ENCODE measurements around the gene STXBP6.

The STXBP6 gene

DNA sequence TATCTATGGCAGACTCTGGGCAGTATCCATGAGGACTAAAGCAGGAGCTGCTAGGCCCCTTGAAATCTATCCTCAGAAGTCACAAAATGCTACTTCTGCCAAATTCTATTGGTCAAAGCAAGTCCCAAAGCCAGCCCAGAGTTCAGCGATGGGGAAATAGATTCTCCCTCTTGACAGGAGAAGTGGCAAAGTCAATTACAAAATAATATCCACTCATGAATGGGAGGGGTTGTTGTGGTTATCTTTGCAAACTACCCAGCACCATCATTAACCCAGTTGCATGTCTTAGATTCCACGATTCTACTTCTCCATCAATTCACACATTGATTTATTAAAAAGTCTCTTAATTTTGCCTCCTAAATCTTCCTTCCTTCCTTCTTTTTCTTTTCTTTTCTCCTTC is 30.7 kb upstream of the STXBP6 start:
- no peaks in the 10 kb centered on the region for H3K27me3 ChIP-seq (ENCODE audit: low read length)
- H3F3A ChIP-seq (ENCODE audit: insufficient read depth), result no peaks in the 10 kb centered on the region
- H3K9ac ChIP-seq (ENCODE audit: low read length), result no peak overlapping the region
- no peak for TF ChIP-seq EZH2phosphoT487 (conservative IDR thresholded peaks at IDR 0.05; ENCODE audit: low read length)
- TF ChIP-seq, protein P1, sequence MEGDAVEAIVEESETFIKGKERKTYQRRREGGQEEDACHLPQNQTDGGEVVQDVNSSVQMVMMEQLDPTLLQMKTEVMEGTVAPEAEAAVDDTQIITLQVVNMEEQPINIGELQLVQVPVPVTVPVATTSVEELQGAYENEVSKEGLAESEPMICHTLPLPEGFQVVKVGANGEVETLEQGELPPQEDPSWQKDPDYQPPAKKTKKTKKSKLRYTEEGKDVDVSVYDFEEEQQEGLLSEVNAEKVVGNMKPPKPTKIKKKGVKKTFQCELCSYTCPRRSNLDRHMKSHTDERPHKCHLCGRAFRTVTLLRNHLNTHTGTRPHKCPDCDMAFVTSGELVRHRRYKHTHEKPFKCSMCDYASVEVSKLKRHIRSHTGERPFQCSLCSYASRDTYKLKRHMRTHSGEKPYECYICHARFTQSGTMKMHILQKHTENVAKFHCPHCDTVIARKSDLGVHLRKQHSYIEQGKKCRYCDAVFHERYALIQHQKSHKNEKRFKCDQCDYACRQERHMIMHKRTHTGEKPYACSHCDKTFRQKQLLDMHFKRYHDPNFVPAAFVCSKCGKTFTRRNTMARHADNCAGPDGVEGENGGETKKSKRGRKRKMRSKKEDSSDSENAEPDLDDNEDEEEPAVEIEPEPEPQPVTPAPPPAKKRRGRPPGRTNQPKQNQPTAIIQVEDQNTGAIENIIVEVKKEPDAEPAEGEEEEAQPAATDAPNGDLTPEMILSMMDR (IDR thresholded peaks at IDR 0.05; ENCODE audit: insufficient read depth, low read length, poor library complexity, severe bottlenecking), result no peak
- no peak overlapping the region for H2AFZ ChIP-seq (ENCODE audit: low read depth, low read length, severe bottlenecking)
- H3K4me2 ChIP-seq (ENCODE audit: low read depth, low read length, poor library complexity, severe bottlenecking), result no peak overlapping the region
- H3K27ac ChIP-seq (ENCODE audit: low read depth, low read length), result no peak overlapping the region
- H4K20me1 ChIP-seq (ENCODE audit: low read depth, low read length), result no peaks in the 10 kb centered on the region
- H3K4me3 ChIP-seq (ENCODE audit: insufficient read depth, low read length, poor library complexity, severe bottlenecking), result no peak overlapping the region
- no peaks in the 10 kb centered on the region for H3K9me3 ChIP-seq (ENCODE audit: insufficient read depth, low read length)
- H3K9me2 ChIP-seq (replicated peaks; ENCODE audit: insufficient read depth, low read length), result no peaks in the 10 kb centered on the region
- H3K79me2 ChIP-seq (ENCODE audit: insufficient read depth, low read length), result no peaks in the 10 kb centered on the region
- no peaks in the 10 kb centered on the region for H3K36me3 ChIP-seq (ENCODE audit: low read length)

DNA sequence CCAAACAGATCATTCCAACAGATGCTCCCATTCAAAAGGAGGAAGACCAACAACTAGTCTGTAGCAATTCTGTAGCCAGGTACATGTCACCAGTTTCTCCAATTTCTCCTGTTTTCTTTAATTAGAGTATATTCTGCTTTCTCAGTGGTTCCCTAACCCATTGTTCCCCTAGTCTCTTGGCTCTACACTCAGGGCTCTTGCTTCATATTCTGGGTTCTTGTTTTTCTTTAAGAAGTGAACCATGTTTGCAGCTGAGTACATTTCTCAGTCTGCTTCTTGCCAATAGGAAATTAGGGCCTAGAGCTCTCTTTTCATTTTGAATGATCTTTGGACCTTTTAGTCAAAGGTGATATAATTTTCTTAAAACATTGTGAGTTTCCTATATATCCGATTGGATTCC is 29.4 kb upstream of the STXBP6 start:
- Histone ChIP-seq H3K4me2 (ENCODE audit: low read depth, low read length, poor library complexity, severe bottlenecking) (no peak overlapping the region), H3K9me2 (replicated peaks; ENCODE audit: insufficient read depth, low read length) (no peaks in the 10 kb centered on the region), H3K27me3 (ENCODE audit: low read length) (no peaks in the 10 kb centered on the region), H3K36me3 (ENCODE audit: low read length) (no peaks in the 10 kb centered on the region), H3K4me3 (ENCODE audit: insufficient read depth, low read length, poor library complexity, severe bottlenecking) (no peak overlapping the region), H3K9ac (ENCODE audit: low read length) (no peak overlapping the region), H3F3A (ENCODE audit: insufficient read depth) (no peaks in the 10 kb centered on the region), H3K27ac (ENCODE audit: low read depth, low read length) (no peak overlapping the region), H4K20me1 (ENCODE audit: low read depth, low read length) (no peaks in the 10 kb centered on the region), H2AFZ (ENCODE audit: low read depth, low read length, severe bottlenecking) (no peak overlapping the region), H3K79me2 (ENCODE audit: insufficient read depth, low read length) (no peaks in the 10 kb centered on the region), H3K9me3 (ENCODE audit: insufficient read depth, low read length) (no peaks in the 10 kb centered on the region)
- TF ChIP-seq, protein P1 (IDR thresholded peaks at IDR 0.05; ENCODE audit: insufficient read depth, low read length, poor library complexity, severe bottlenecking), result no peak
- no peak for TF ChIP-seq EZH2phosphoT487 (conservative IDR thresholded peaks at IDR 0.05; ENCODE audit: low read length)

DNA sequence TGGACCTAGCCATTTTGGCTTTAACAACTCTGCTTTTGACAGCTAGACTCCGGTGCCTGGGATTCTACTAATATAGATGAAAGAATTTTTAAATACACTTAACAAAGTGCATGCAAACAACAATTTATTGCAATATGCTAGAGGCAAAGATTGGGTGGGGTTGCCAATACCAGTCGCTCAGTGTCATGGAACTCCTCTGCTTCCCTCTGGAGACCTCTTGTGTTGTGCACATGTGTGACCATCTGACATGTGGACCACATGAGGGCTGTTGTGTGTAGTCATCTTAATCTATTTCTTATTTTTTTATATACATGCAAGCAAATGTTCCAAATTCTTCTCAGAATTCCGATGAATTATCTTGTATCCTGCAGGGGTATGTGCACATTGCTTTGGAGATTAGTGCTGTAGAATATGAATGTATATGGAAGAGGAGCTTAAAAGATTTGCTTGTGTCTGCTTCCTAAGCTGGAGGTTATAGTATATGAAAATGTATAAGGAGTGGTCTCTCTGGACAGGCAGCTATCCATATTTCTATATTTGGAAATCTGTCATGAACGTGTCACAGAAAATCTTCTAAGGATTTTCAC is 24.2 kb upstream of the STXBP6 start:
- Histone ChIP-seq H3K9me2 (replicated peaks; ENCODE audit: insufficient read depth, low read length) (no peaks in the 10 kb centered on the region), H4K20me1 (ENCODE audit: low read depth, low read length) (no peaks in the 10 kb centered on the region), H3K9ac (ENCODE audit: low read length) (no peak overlapping the region), H3K4me2 (ENCODE audit: low read depth, low read length, poor library complexity, severe bottlenecking) (no peak overlapping the region), H2AFZ (ENCODE audit: low read depth, low read length, severe bottlenecking) (no peak overlapping the region), H3K4me3 (ENCODE audit: insufficient read depth, low read length, poor library complexity, severe bottlenecking) (no peak overlapping the region), H3K9me3 (ENCODE audit: insufficient read depth, low read length) (no peaks in the 10 kb centered on the region), H3K79me2 (ENCODE audit: insufficient read depth, low read length) (no peaks in the 10 kb centered on the region), H3K27ac (ENCODE audit: low read depth, low read length) (no peak overlapping the region), H3K36me3 (ENCODE audit: low read length) (no peaks in the 10 kb centered on the region), H3K27me3 (ENCODE audit: low read length) (no peaks in the 10 kb centered on the region), H3F3A (ENCODE audit: insufficient read depth) (no peaks in the 10 kb centered on the region)
- TF ChIP-seq, protein P1 (IDR thresholded peaks at IDR 0.05; ENCODE audit: insufficient read depth, low read length, poor library complexity, severe bottlenecking), result no peak
- TF ChIP-seq EZH2phosphoT487 (conservative IDR thresholded peaks at IDR 0.05; ENCODE audit: low read length), result no peak

Measured in SU-DHL-6 (cell line).